ENCODE data around the gene GBP3. TPM values are rescaled to one million over a fixed set of nuclear protein-coding genes. Genes with fewer than 3 reads are reported as not detected.

GBP3 gene
- total and polyA plus RNA-seq, 3 donors from 2014 or later, result 5.3 to 11.2 (median 7.1) TPM

DNA sequence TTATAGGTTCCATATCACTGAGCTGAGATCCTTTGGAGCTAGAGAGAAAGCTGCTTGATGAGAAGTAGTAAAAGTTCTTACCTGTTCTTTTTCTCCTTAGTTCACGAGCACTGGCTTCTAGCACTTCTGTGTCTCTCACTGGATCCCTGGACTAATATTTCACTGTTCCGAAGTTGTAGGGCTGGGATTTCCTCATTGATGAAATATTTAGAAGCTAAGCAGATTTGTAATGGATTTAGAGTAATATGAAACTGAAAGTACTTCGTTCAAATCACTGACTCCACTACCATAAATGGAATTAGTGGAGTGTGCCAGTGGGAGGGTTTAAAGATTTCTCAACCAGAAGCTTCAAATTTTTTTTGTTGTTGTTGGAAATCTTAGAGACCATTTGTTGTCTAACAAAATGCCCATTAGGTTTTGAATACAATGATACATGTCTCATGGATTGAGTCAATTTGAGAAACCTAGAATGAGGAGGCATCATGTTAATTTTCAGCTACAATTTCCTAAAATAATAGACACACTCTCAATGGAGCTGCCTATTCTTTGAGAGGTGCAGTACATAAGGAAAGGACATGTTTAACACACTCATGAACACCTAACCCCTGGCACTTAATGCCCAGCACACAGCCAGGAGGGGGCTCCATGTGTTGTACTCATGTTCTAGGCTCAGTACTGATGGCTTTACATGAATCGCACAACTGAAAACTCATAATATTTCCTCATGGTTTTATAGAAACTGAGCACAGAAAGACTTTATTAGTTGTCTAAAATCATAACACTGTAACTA lies 42.6 kb upstream of the GBP3 start, which contains the start of gene GBP1:
GBP1 (minus strand) TSS at position 130 of the 790 bp plus-strand sequence. CDS start 1,974 bp downstream, outside the sequence.
- TF ChIP-seq, protein P1, sequence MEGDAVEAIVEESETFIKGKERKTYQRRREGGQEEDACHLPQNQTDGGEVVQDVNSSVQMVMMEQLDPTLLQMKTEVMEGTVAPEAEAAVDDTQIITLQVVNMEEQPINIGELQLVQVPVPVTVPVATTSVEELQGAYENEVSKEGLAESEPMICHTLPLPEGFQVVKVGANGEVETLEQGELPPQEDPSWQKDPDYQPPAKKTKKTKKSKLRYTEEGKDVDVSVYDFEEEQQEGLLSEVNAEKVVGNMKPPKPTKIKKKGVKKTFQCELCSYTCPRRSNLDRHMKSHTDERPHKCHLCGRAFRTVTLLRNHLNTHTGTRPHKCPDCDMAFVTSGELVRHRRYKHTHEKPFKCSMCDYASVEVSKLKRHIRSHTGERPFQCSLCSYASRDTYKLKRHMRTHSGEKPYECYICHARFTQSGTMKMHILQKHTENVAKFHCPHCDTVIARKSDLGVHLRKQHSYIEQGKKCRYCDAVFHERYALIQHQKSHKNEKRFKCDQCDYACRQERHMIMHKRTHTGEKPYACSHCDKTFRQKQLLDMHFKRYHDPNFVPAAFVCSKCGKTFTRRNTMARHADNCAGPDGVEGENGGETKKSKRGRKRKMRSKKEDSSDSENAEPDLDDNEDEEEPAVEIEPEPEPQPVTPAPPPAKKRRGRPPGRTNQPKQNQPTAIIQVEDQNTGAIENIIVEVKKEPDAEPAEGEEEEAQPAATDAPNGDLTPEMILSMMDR (IDR thresholded peaks at IDR 0.05), result no peak
- no peak for TF ChIP-seq POLR2A (IDR thresholded peaks at IDR 0.05)
- Histone ChIP-seq H3K27ac (peak within 1 kb of the TSS; percentile 83 to 91), H3K4me3 (peak within 1 kb of the TSS; percentile 47 to 62), H3K36me3 (ENCODE audit: low read depth, missing control alignments) (no peaks in the 10 kb centered on the region), H3K27me3 (no peaks in the 10 kb centered on the region), H3K9me3 (no peaks in the 10 kb centered on the region), H3K4me1 (peaks cover 7% of the 10 kb centered on the region)
- intact Hi-C loops (cut with DNase I; ENCODE audit: low total_unique reads), result no loop called here
- peak; percentile 22 for DNase-seq
- 38 to 52% methylated on average over 4 of the region's 4 CpGs for WGBS, 2 donors

DNA sequence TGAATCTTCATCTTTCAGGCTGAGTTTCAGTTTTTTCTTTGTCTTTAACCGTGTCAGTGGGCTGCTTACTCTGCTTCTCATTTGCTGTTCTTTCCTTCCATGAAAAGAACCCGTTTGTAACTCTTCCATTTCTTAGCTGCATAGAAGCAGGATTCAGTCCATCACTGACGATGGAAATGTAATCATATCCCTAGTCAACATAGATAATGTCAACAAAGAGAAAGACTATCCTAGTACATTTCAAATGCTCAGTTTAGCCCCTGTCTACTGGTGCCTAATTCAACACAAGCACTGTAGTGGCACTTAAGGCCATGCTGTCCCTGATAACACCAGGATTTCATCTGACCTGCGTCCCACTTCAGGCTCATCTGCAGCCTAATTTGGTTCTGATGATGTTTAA lies 42.0 kb upstream of the GBP3 start:
- intact Hi-C loops (cut with DNase I; ENCODE audit: low total_unique reads), result no loop called here
- peaks cover 7% of the 10 kb centered on the region for H3K4me1 ChIP-seq
- H3K9me3 ChIP-seq, result no peaks in the 10 kb centered on the region
- no peak for DNase-seq
- H3K27me3 ChIP-seq, result no peaks in the 10 kb centered on the region
- H3K4me3 ChIP-seq, result peak overlapping the region; percentile 47 to 62
- peak overlapping the region; percentile 83 to 91 for H3K27ac ChIP-seq
- H3K36me3 ChIP-seq (ENCODE audit: low read depth, missing control alignments), result no peaks in the 10 kb centered on the region
- TF ChIP-seq POLR2A (IDR thresholded peaks at IDR 0.05), result no peak
- TF ChIP-seq, protein P1 (IDR thresholded peaks at IDR 0.05), result no peak
- WGBS, 2 donors, result 17 to 18% methylated on average over 4 of the region's 4 CpGs

DNA sequence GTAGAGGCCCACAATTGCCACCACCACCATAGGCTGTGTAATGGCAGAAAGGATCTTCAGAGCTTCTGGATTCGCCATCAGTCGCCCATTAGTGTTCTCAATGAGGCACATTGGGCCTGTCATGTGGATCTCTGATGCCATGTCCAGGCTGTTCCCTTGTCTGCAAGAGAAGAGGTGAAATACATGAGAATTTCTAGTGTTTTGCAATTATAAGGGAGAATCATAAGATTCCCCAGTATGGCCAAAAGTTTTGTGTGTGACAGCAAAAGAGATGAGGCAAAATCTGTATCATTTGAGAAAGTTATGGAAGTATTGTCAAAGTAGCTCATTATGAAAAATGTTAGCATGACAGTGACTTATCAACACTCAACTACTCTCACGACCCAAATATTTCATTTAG lies 40.4 kb upstream of the GBP3 start:
- H3K36me3 ChIP-seq (ENCODE audit: low read depth, missing control alignments), result peaks cover 6% of the 10 kb centered on the region
- WGBS, 2 donors, result 88 to 89% methylated on average over 3 of the region's 3 CpGs
- no peak for TF ChIP-seq POLR2A (IDR thresholded peaks at IDR 0.05)
- TF ChIP-seq, protein P1 (IDR thresholded peaks at IDR 0.05), result no peak
- peaks cover 7% of the 10 kb centered on the region for H3K4me1 ChIP-seq
- no peaks in the 10 kb centered on the region for H3K27me3 ChIP-seq
- H3K9me3 ChIP-seq, result no peaks in the 10 kb centered on the region
- intact Hi-C loops (cut with DNase I; ENCODE audit: low total_unique reads), result no loop called here
- H3K4me3 ChIP-seq, result no peak overlapping the region
- H3K27ac ChIP-seq, result no peak overlapping the region
- no peak for DNase-seq

DNA sequence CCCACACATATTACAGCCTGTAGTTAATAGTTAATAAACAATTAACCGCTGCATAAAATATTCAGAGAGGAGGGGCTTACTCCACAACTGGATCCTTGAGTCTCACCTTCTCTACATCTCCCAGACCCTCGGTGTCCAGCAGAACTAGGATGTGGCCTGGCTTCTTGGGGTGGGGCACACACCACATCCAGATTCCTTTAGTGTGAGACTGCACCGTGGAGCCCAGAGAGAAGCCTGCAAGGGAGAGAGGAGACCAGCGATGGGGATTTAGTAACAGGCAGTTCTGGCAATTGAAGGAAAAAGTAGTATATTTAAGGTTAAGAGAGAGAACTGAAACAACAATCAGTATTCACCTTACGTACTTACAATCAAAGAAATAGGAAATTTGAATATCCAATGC lies 37.4 kb upstream of the GBP3 start:
- intact Hi-C loops (cut with DNase I; ENCODE audit: low total_unique reads), result no loop called here

More for the DNA sequence above, 37.4 kb upstream of the GBP3 start:
- no peak overlapping the region for H3K27ac ChIP-seq
- no peaks in the 10 kb centered on the region for H3K27me3 ChIP-seq
- WGBS, 2 donors, result 94 to 97% methylated on average over 5 of the region's 5 CpGs
- no peak for DNase-seq
- H3K9me3 ChIP-seq, result no peaks in the 10 kb centered on the region
- no peak overlapping the region for H3K4me3 ChIP-seq
- H3K36me3 ChIP-seq (ENCODE audit: low read depth, missing control alignments), result peaks cover 6% of the 10 kb centered on the region
- peaks cover 7% of the 10 kb centered on the region for H3K4me1 ChIP-seq
- TF ChIP-seq POLR2A (IDR thresholded peaks at IDR 0.05), result no peak
- TF ChIP-seq, protein P1 (IDR thresholded peaks at IDR 0.05), result no peak

All from testis (tissue), 3 donors.